ENCODE data around the gene MARVELD2.
"Not testable (repeated sequence)": the region's sequence is repeated elsewhere in the genome, so short reads cannot be mapped to it uniquely, and the experiment has no call there.

MARVELD2 gene

GRCh38 chr5:69414885-69415583, at the start of gene MARVELD2:
MARVELD2 (plus strand) TSS chr5:69415116; CDS start chr5:69419386, 4,270 bp downstream.
- no peak for DNase-seq (ENCODE audit: low read depth)

- DNase-seq (ENCODE audit: low read depth), result no peak
These were observed 47.1 kb upstream of the MARVELD2 start for GRCh38 chr5:69367697-69368279.

- DNase-seq (ENCODE audit: low read depth), result peak; percentile 15
These were observed 46.2 kb upstream of the MARVELD2 start for GRCh38 chr5:69368458-69369339.

- DNase-seq (ENCODE audit: low read depth), result peak; percentile 65
These were observed 45.4 kb upstream of the MARVELD2 start, which contains the start of the genes AK6, RAD17 and TAF9 for GRCh38 chr5:69369340-69370121. AK6 (minus strand) TSS chr5:69369520; CDS start chr5:69369490, 30 bp downstream. RAD17 (plus strand) TSS chr5:69369818; CDS start chr5:69372209, 2,391 bp downstream. TAF9 (minus strand) TSS chr5:69369520; CDS start chr5:69365737, 3,783 bp downstream.

- not testable (repeated sequence) for DNase-seq (ENCODE audit: low read depth)
These were observed 44.6 kb upstream of the MARVELD2 start for GRCh38 chr5:69370335-69370734.

GRCh38 chr5:69372394-69372793, 42.5 kb upstream of the MARVELD2 start:
- DNase-seq (ENCODE audit: low read depth), result no peak

- DNase-seq (ENCODE audit: low read depth), result no peak
These were observed 39.9 kb upstream of the MARVELD2 start for GRCh38 chr5:69374911-69375446.

GRCh38 chr5:69378376-69378775, 36.5 kb upstream of the MARVELD2 start:
- no peak for DNase-seq (ENCODE audit: low read depth)

- no peak for DNase-seq (ENCODE audit: low read depth)
These were observed 10.1 kb upstream of the MARVELD2 start for GRCh38 chr5:69404659-69405330.

GRCh38 chr5:69415584-69415958, 655 bp downstream of the MARVELD2 start:
- DNase-seq (ENCODE audit: low read depth), result no peak

GRCh38 chr5:69416180-69416579, 1.3 kb downstream of the MARVELD2 start:
- no peak for DNase-seq (ENCODE audit: low read depth)

GRCh38 chr5:69416699-69417098, 1.8 kb downstream of the MARVELD2 start:
- no peak for DNase-seq (ENCODE audit: low read depth)

GRCh38 chr5:69418554-69418953, 3.6 kb downstream of the MARVELD2 start:
- no peak for DNase-seq (ENCODE audit: low read depth)

- DNase-seq (ENCODE audit: low read depth), result no peak
These were observed 16.7 kb downstream of the MARVELD2 start for GRCh38 chr5:69431424-69432303.

GRCh38 chr5:69432412-69433206, 17.7 kb downstream of the MARVELD2 start:
- DNase-seq (ENCODE audit: low read depth), result no peak

- DNase-seq (ENCODE audit: low read depth), result peak; percentile 26
These were observed 20.5 kb downstream of the MARVELD2 start for GRCh38 chr5:69435276-69435884.

- no peak for DNase-seq (ENCODE audit: low read depth)
These were observed 29.3 kb downstream of the MARVELD2 start for GRCh38 chr5:69444127-69444754.

GRCh38 chr5:69449511-69449910, 34.6 kb downstream of the MARVELD2 start:
- no peak for DNase-seq (ENCODE audit: low read depth)

All from GM04503 (cell line).